ENCODE results near the gene HNRNPA3. TPM values are rescaled to one million over a fixed set of nuclear protein-coding genes. Genes with fewer than 3 reads are reported as not detected.

Gene HNRNPA3
- total and polyA plus RNA-seq, 2 of the 13 experiments (the other 11 are each of a cell fraction or from before 2014, with no cell fraction given), result 73.3 to 97.7 TPM

- TF ChIP-seq SP2 (CRISPR knock-in tag; IDR thresholded peaks at IDR 0.05) (no peak), STAG1 (CRISPR knock-in tag; IDR thresholded peaks at IDR 0.05) (peak; percentile 22; the same call in 1 of the 2 replicates), ZMYM2 (CRISPR knock-in tag; IDR thresholded peaks at IDR 0.05) (0 out of 2 replicates have a peak, but pooled peaks have one; percentile 32), IRF1 (CRISPR knock-in tag; IDR thresholded peaks at IDR 0.05; ENCODE audit: low read depth) (peak; percentile 48; the same call in 1 of the 2 replicates), ZSCAN21 (CRISPR knock-in tag; IDR thresholded peaks at IDR 0.05; ENCODE audit: borderline replicate concordance) (peak; percentile 53; the same call in 1 of the 2 replicates), ETV5 (CRISPR knock-in tag; IDR thresholded peaks at IDR 0.05; ENCODE audit: borderline replicate concordance) (peak; percentile 97), ZNF34 (CRISPR knock-in tag; IDR thresholded peaks at IDR 0.05; ENCODE audit: borderline replicate concordance) (no peak; the same call in 1 of the 2 replicates), RFX3 (CRISPR knock-in tag; IDR thresholded peaks at IDR 0.05) (no peak), MED8 (CRISPR knock-in tag; IDR thresholded peaks at IDR 0.05; ENCODE audit: insufficient replicate concordance) (peak; percentile 23), CEBPG (CRISPR knock-in tag; IDR thresholded peaks at IDR 0.05) (peak; percentile 100), ZNF451 (CRISPR knock-in tag; IDR thresholded peaks at IDR 0.05) (peak; percentile 27; the same call in 1 of the 2 replicates), MXD3 (CRISPR knock-in tag; IDR thresholded peaks at IDR 0.05) (0 out of 2 replicates have a peak, but pooled peaks have one; percentile 54), BRF2 (CRISPR knock-in tag; IDR thresholded peaks at IDR 0.05) (peak; percentile 68; the same call in 1 of the 2 replicates), HNRNPUL1 (IDR thresholded peaks at IDR 0.05; ENCODE audit: low read depth, low read length) (no peak), HNRNPL (IDR thresholded peaks at IDR 0.05; ENCODE audit: low read depth, low read length) (no peak), PHF8 (CRISPR knock-in tag; IDR thresholded peaks at IDR 0.05) (no peak), ZNF891 (CRISPR knock-in tag; IDR thresholded peaks at IDR 0.05) (peak; percentile 66; the same call in 1 of the 2 replicates), ZHX2 (IDR thresholded peaks at IDR 0.05; ENCODE audit: low read depth) (no peak), ZHX2 (CRISPR knock-in tag; IDR thresholded peaks at IDR 0.05; ENCODE audit: borderline replicate concordance) (no peak), ZNF276 (CRISPR knock-in tag; IDR thresholded peaks at IDR 0.05; ENCODE audit: low read depth) (peak; percentile 72; the same call in 1 of the 2 replicates)
These were observed 24.8 kb upstream of the HNRNPA3 start (continued) for GRCh38 chr2:177187631-177188312.

Data from HepG2 (cell line).